AG09309 (cell line): Measurements from ENCODE around the gene CFAP206.
"Not testable (repeated sequence)": the region's sequence is repeated elsewhere in the genome, so short reads cannot be mapped to it uniquely, and the experiment has no call there.

Experiments
- DNase-seq: peaks from one replicate; pipeline ENCODE4 v3.0.0-alpha.2; 2010; ENCODE audit warnings: low read depth
- H3K4me3 ChIP-seq: 2 replicates; pipeline ENCODE4 v1.5.1; 2011; ENCODE audit warnings: mild to moderate bottlenecking, low read depth, low read length, moderate library complexity; ENCODE audit not compliant: control insufficient read depth
- CTCF ChIP-seq: IDR thresholded peaks from 2 replicates; pipeline ENCODE4 v1.5.1; 2011; ENCODE audit warnings: mild to moderate bottlenecking, low read depth, low read length, inconsistent platforms; ENCODE audit not compliant: insufficient read depth, control insufficient read depth; ENCODE audit errors: missing control alignments

Gene CFAP206

GRCh38 chr6:87481931-87482330 is 74.2 kb downstream of the CFAP206 start:
- DNase-seq = no peak
- TF ChIP-seq CTCF = no peak
- no peak overlapping the region for H3K4me3 ChIP-seq

- TF ChIP-seq CTCF = no peak
- H3K4me3 ChIP-seq = no peak overlapping the region
- DNase-seq = no peak
Observed at GRCh38 chr6:87482366-87482765, 74.6 kb downstream of the CFAP206 start.

- no peak for DNase-seq
- TF ChIP-seq CTCF = no peak
- no peak overlapping the region for H3K4me3 ChIP-seq
Observed at GRCh38 chr6:87483929-87484328, 76.2 kb downstream of the CFAP206 start.

GRCh38 chr6:87484491-87484890 is 76.7 kb downstream of the CFAP206 start:
- no peak for TF ChIP-seq CTCF
- H3K4me3 ChIP-seq = no peak overlapping the region
- no peak for DNase-seq

GRCh38 chr6:87487555-87487954 is 79.8 kb downstream of the CFAP206 start:
- TF ChIP-seq CTCF = no peak
- H3K4me3 ChIP-seq = no peak overlapping the region
- DNase-seq = no peak

- H3K4me3 ChIP-seq, DNase-seq: not testable (repeated sequence)
Observed at GRCh38 chr6:87489326-87489725, 81.6 kb downstream of the CFAP206 start.

- no peak for DNase-seq
- TF ChIP-seq CTCF = no peak
- no peak overlapping the region for H3K4me3 ChIP-seq
Observed at GRCh38 chr6:87494761-87495422, 87.1 kb downstream of the CFAP206 start.
